ENCODE results near the gene POLR3F.
"Not testable (repeated sequence)": the region's sequence is repeated elsewhere in the genome, so short reads cannot be mapped to it uniquely, and the experiment has no call there.

The POLR3F gene

DNA sequence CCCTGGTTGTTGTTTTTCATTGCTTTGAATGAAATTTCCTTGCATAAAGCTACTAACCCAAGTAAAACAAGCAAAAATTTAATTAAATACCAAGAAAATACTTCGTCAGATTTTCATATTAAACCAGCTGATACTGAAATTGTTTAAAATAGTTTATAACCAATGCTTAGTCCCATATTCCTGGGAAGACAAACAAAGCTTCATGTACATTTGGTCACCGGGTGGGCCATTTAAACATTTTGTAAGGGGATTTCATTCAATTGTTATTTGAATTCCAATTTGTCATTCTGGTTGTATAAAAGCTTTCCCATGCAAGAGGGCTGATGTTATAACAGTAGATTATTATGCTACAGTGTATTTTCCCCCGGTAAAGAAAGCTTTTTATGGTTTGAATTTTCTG is 30.4 kb downstream of the POLR3F start:
- DNase-seq, result no peak
- in situ Hi-C loops (cut with HindIII; ENCODE audit: low pct_ligation_motif_present, low pct_unique_long_range_greater_than_20kb, low sequenced_read_pairs), result no loop called here

DNA sequence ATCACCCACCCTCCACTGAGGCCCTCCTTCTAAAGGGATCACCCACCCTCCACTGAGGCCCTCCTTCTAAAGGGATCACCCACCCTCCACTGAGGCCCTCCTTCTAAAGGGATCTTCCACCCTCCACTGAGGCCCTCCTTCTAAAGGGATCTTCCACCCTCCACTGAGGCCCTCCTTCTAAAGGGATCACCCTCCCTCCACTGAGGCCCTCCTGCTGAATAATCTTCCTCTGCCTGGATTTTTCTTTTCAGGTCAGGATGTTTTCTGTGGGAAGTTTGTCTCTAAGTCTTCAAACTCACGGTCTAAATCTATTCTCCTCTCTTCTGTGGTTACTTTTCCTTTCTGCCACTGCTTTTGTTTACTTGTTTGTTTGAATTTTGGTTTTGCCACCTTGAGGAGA is 34.5 kb downstream of the POLR3F start:
- DNase-seq; in situ Hi-C loops (cut with HindIII; ENCODE audit: low pct_ligation_motif_present, low pct_unique_long_range_greater_than_20kb, low sequenced_read_pairs): not testable (repeated sequence)

DNA sequence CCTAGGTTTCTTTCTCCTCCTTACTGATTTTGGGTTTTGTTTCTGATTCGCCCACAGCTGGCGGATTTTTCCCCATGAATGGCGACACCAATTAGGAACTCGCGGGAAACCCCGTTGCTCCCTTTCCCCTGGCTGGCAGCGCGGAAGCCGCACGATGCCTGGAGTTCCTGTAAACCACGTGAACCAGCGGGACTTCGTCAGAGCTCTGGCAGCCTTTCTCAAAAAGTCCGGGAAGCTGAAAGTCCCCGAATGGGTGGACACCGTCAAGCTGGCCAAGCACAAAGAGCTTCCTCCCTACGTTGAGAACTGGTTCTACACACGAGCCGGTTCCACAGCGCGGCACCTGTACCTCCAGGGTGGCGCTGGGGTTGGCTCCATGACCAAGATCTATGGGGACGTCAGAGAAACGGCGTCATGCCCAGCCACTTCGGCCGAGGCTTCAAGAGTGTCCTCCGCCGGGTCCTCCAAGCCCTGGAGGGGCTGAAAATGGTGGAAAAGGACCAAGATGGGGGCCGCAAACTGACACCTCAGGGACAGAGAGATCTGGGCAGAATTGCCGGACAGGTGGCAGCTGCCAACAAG is 37.4 kb downstream of the POLR3F start:
- in situ Hi-C loops (cut with HindIII; ENCODE audit: low pct_ligation_motif_present, low pct_unique_long_range_greater_than_20kb, low sequenced_read_pairs), result no loop called here
- DNase-seq, result no peak

DNA sequence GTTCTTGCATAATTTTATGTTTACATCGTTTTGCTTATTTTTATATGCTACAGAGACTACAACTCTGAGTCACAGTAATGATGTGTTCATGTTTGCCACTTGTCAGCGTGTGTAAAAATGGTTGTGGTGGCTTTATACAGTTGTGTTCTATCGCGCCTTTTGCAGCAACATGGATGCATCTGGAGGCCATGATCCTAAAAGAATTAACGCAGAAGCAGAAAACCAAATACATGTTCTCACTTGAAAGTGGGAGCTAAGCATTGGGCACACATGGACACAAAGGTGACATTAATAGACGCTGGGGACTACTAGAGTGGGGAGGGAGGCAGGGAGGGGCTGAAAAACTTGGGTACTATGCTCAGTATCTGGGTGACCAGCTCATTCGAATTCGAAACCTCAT is 39.6 kb downstream of the POLR3F start:
- in situ Hi-C loops (cut with HindIII; ENCODE audit: low pct_ligation_motif_present, low pct_unique_long_range_greater_than_20kb, low sequenced_read_pairs), result no loop called here

DNA sequence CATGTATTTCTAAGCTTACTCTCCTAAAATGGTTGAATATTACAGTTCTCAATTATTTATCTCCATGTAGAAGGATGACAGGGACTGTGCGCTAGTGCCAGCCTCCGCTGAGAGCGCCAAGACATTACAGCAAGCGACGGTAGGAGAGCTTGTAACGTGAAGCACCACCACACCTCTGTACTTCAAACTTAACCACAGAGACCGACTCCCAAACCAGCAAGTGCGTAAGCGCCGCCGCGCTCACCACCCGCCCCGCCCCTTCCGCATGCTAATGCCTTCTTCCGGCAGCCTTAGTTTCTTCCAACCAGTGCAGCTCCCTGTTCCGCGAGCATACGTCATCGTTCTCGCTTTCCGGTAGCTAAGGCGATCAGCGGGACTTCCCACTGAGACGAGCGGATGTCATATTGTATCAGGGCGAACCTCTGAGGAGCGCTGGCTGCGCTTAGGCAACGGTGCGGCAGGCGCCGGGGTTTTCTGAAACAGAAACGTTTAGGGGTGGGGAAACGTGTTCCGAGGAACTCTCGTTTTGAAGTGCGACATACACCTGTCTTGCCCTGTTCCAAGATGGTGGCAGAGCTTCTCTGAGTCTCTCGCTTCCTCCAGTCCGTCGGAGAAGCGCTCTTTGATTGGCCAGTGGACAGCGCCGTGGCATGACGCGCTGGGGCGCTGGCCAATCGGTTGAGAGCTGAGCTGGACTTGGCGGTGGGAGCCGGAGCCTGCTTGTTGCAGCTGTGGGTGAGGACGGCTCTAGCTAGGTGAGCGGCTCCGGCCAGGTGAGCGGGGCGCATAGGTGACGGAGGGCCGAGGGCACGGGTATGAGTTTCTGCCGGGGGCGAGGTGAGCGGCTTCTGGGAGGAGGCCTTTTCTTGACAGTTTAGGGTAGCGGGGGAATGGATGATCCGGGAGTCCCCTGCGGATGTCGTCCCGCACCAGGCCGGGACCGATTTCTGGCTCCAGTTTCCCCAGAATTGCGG is 40.3 kb downstream of the POLR3F start, which contains the start of gene SEC23B:
Gene SEC23B, plus strand, starts transcription at position 723 of the 974 bp plus-strand sequence. CDS start 2,896 bp downstream, outside the sequence.
- peak; percentile 97 for DNase-seq
- in situ Hi-C loops (cut with HindIII; ENCODE audit: low pct_ligation_motif_present, low pct_unique_long_range_greater_than_20kb, low sequenced_read_pairs), result no loop called here

More for the DNA sequence above, 39.6 kb downstream of the POLR3F start:
- DNase-seq, result no peak

DNA sequence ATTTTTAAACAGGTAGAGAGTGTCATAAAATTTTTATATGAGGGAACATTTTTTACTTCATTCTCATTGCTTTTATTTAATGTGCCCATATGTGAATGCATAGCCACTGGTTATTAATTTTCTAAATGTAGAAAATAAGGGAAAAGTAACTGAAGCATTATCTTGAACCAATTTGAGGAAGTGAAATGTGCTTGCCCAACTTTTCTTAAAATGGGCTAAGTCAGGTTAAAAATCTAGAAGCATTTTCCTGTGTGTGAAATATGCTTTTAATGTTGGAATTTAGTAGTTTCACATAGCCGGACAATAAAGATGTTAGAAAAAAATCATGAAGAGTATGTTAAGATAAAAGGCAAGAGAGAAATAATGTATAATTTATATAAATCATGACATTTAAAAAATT is 44.4 kb downstream of the POLR3F start:
- no peak for DNase-seq
- in situ Hi-C loops (cut with HindIII; ENCODE audit: low pct_ligation_motif_present, low pct_unique_long_range_greater_than_20kb, low sequenced_read_pairs), result no loop called here

DNA sequence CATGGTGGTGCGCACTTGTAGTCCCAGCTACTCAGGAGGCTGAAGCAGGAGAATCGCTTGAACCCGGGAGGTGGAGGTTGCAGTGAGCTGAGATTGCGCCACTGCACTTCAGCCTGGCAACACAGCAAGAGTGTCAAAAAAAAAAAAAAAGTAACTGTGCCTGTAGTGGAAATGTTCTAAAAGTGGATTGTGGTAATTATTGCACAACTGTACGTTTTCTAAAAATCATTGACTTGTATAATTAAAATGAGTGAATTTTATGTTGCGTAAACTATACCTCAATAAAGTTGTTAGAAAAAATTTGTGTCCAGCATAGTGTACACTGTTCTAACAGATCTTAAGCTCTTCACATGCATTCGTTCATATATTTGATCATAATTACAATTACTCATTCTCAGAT is 46.0 kb downstream of the POLR3F start:
- no peak for DNase-seq
- in situ Hi-C loops (cut with HindIII; ENCODE audit: low pct_ligation_motif_present, low pct_unique_long_range_greater_than_20kb, low sequenced_read_pairs), result no loop called here

DNA sequence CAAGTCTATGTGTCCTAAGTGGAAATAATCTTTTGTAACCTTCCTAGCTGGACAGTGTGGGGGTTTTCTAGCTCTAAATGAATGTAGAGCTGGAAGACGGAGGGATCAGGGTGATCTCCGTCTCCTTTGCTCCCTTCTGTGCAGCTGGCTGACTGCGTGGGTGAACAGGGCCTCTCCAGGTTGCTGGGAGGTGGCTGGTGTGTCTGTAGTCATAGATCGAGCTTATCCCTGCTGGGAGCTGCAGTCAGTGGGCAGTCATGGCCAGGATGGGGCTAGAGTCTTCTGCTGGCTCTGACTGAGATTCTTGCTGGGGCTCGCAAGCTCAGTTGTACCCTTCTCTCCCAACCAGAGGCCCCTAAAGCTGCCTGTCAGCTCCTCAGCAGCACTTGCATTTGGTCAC is 46.9 kb downstream of the POLR3F start:
- DNase-seq, result no peak
- in situ Hi-C loops (cut with HindIII; ENCODE audit: low pct_ligation_motif_present, low pct_unique_long_range_greater_than_20kb, low sequenced_read_pairs), result no loop called here

DNA sequence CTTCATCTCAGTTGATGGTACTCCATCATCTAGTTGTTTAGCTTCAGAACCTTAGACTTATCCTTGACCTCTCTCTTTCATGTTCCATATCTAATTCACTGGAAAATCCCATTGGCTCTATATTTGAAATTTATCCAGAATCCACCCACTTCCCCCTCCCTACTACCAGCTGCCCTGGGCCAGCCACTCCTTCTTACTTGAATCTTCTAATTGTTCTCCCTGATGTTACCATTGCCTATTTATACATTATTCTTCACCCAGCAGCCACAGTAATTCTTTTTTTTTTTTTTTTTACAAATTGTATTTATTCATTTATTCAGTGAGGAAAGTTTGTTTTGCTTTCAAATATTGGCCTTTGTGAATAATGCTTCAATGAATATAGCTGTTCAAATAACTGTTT is 48.8 kb downstream of the POLR3F start:
- in situ Hi-C loops (cut with HindIII; ENCODE audit: low pct_ligation_motif_present, low pct_unique_long_range_greater_than_20kb, low sequenced_read_pairs), result no loop called here
- DNase-seq, result no peak

DNA sequence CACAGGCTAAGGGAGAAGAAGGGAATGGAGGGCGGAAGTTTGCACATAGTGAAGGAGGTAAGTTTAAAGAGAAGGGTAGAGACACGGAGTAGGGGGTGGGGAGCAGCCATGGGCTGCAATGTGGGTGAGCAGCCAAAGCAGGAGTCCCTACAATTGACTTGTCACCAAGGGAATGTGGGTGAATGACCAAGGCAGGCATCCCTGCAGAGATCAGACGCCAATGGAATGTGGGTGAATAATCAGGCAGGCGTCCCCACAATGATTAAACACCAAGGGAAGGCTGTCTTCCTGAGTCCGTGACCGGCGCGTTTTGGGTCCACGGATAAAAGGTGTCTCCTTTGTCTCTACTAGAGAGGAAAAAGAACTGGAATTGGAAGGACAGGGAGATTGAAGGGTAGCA is 54.9 kb downstream of the POLR3F start:
- peak; percentile 80 for DNase-seq
- in situ Hi-C loops (cut with HindIII; ENCODE audit: low pct_ligation_motif_present, low pct_unique_long_range_greater_than_20kb, low sequenced_read_pairs), result not testable (repeated sequence)

DNA sequence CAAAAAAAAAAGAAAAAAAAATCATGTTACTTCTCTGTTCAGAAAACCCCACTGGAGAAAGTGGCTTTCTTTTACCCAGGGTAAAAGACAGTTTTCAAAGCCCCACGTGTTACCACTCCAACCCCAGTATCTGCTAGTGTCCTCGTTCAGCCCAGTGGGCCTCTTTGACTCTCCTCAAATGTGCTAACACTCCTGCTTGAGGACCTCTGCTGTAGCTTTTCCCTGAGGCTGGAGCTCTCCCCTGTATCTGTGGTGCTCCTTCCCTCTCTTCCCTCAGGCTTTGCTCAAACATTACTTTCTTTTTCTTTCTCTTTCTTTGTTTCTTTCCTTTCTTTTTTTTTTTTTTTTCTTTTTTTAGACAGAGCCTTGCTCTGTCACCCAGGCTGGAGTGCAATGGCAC is 55.9 kb downstream of the POLR3F start:
- in situ Hi-C loops (cut with HindIII; ENCODE audit: low pct_ligation_motif_present, low pct_unique_long_range_greater_than_20kb, low sequenced_read_pairs), result no loop called here
- DNase-seq, result no peak

DNA sequence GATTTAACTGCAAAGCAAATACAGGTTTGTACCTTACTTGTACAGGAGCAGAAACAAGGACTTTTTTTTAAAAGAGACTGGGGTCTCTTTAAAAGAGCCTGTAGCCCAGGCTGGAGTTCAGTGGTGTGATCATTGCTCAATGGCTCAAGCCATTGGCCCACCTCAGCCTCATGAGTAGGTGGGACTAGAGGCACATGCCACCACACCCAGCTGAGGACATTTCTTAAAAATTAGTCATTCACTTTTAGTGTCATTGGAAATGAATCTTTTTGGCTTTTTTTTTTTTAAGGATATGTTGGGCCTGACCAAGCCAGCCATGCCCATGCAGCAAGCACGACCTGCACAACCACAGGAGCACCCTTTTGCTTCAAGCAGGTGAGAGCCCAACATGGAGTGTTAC is 57.5 kb downstream of the POLR3F start:
- in situ Hi-C loops (cut with HindIII; ENCODE audit: low pct_ligation_motif_present, low pct_unique_long_range_greater_than_20kb, low sequenced_read_pairs), result no loop called here
- DNase-seq, result peak; percentile 69

DNA sequence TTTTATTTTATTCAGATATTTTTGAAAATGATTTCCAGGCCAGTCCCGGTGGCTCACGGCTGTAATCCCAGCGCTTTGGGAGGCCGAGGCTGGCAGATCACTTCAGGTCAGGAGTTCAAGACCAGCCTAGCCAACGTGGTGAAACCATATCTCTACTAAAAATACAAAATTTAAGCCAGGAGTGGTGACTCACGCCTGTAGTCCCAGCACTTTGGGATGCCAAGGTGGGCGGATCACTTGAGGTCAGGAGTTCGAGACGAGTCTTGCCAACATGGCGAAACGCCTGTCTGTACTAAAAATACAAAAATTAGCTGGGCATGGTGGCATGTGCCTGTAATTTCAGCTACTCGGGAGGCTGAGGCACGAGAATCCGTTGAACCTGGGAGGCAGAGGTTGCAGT is 59.6 kb downstream of the POLR3F start:
- in situ Hi-C loops (cut with HindIII; ENCODE audit: low pct_ligation_motif_present, low pct_unique_long_range_greater_than_20kb, low sequenced_read_pairs); DNase-seq: not testable (repeated sequence)

DNA sequence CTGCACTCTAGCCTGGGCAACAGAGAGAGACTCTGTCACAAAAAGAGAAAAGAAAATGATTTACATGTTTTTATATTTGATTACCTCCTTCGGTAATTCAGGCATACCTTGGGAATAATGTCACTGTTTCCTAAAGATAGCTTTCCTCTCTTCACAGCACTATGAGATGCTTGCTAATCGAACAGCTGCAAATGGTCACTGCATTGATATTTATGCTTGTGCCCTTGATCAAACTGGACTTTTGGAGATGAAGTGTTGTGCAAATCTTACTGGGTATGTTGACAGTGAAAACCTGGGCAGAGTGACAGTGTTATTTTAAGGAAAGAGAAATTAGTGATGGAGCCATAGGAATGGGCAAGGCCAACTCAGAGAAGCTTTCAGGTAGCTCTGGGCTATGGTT is 60.1 kb downstream of the POLR3F start:
- no peak for DNase-seq
- in situ Hi-C loops (cut with HindIII; ENCODE audit: low pct_ligation_motif_present, low pct_unique_long_range_greater_than_20kb, low sequenced_read_pairs), result no loop called here

DNA sequence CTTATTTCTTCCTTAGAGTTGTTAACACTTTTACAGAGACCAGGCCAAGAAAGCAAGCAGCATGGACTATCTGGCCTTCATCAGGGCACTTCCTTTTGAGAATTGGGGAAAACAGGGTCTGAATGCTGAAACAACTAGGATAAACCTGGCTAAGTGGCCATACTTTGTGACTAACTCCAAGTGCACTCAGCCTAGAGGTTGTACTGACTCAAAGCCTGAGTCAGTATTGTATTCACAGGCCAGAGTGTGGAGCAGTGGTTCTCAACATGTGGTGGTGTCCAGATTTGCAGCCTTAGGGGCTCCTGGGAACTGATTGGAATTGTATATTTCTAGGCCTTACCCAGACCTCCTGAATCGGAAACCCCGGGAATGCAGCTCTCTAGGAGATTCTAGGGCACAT is 60.6 kb downstream of the POLR3F start:
- in situ Hi-C loops (cut with HindIII; ENCODE audit: low pct_ligation_motif_present, low pct_unique_long_range_greater_than_20kb, low sequenced_read_pairs), result no loop called here
- peak; percentile 34 for DNase-seq

DNA sequence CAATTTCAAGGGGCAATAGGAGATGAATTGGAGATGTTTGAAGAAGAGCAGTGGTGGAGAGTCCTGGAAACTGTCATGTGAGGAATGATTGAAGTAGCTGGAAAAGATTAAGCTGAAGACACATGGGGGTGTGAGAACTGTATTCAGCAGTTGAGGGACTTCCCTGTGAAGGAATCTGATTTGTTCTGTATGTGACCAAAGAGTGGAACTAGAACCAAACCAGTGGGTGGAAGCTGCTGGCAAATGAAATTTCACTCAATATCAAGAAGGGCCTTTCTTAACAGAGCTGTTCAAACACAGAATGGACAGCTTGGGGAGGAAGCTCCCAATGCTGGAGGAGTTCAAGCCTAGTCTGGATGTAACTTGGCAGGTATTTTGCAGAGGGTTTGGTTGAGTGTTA is 61.9 kb downstream of the POLR3F start:
- in situ Hi-C loops (cut with HindIII; ENCODE audit: low pct_ligation_motif_present, low pct_unique_long_range_greater_than_20kb, low sequenced_read_pairs), result no loop called here
- DNase-seq, result no peak

DNA sequence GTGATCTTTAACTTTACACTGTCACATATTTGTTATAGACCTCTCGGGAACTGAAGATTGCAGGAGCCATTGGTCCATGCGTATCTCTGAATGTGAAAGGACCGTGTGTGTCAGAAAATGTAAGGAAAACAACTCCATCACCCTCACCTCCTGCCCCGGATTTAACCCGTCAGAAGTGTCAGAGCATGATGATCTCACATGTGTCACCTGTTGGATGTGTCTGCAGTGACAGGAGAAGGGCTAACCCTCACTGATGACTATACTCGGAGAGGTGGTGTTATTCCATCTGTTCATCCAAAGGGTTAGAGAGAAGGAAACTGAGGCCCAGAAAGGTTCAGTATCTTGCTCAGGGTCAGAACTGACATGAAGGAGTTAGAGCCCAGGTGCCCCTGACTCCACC is 65.4 kb downstream of the POLR3F start:
- no peak for DNase-seq
- in situ Hi-C loops (cut with HindIII; ENCODE audit: low pct_ligation_motif_present, low pct_unique_long_range_greater_than_20kb, low sequenced_read_pairs), result no loop called here

DNA sequence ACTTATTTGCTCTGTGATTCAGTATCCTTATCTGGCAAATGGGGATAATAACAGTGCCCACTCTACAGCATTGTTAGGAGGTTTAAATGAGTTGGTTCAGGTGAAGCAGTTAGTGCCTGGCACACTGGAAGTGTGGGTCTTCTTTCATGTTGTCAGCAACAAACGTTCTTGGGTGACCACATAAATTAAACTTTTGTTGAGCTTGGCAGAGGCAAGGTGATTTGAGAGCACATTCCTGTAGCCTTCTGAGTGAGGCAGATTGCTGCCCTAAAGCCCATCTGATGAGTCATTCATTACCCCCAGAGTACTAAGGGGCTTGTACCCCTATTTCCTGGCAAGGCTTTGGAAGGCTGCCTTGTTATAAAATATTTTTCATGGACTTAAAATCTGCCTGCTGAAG is 66.3 kb downstream of the POLR3F start:
- DNase-seq, result peak; percentile 8
- in situ Hi-C loops (cut with HindIII; ENCODE audit: low pct_ligation_motif_present, low pct_unique_long_range_greater_than_20kb, low sequenced_read_pairs), result no loop called here

DNA sequence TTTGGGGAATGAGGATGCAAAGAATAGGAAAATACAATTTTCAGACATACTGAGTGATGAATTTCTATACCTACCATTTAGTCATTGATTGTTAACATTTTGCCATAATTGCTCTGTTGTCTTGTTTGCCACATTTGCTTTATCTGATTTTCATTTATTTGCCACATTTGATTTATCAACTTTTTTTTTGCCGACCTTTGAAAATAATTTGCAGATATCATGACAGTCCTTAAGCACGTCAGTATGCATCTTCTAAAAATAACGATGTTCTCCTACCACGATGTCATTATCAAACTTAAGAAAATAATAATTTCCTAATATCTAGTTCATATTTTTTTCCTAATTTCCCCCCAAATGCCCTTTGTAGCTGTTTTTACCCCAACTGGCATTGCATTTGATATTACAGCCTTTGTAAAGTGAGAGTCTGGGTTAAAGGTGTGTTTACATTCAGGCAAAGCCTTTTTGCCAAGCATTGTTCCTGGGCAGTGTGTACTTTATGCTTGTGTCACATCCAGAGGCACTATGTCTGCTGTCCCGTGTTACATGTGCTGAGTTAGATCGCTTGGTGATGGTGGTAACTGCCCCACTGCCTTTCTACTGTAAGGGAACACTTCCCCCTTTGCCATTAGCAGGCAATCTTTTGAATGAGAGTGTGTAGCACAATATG is 66.9 kb downstream of the POLR3F start:
- in situ Hi-C loops (cut with HindIII; ENCODE audit: low pct_ligation_motif_present, low pct_unique_long_range_greater_than_20kb, low sequenced_read_pairs), result no loop called here

More for the DNA sequence above, 66.9 kb downstream of the POLR3F start:
- DNase-seq, result no peak
